GM23248 (cell line): ENCODE data around the gene RAB27B. TPM values are rescaled to one million over a fixed set of nuclear protein-coding genes. Genes with fewer than 3 reads are reported as not detected.

ENCODE experiments used
- DNase-seq: peaks from one replicate; pipeline ENCODE4 v3.0.0-alpha.2; 2015
- H2AFZ ChIP-seq: fragments of 200-600 bp; sonication (generic); 2 replicates; pipeline ENCODE4 v1.6.1; 2016; ENCODE audit warnings: antibody characterized with exemption
- H3F3A ChIP-seq: fragments of 200-600 bp; sonication (generic); 2 replicates; pipeline ENCODE4 v1.6.1; 2016; ENCODE audit warnings: mild to moderate bottlenecking, antibody characterized with exemption, mixed run types; ENCODE audit not compliant: insufficient read depth
- H3K27ac ChIP-seq: fragments of 200-600 bp; sonication (generic); 2 replicates; pipeline ENCODE4 v1.5.1; 2016; ENCODE audit warnings: mild to moderate bottlenecking
- H3K27me3 ChIP-seq: fragments of 200-600 bp; sonication (generic); replicated peaks from 2 replicates; pipeline ENCODE4 v1.6.1; 2016; ENCODE audit warnings: mild to moderate bottlenecking; ENCODE audit not compliant: insufficient read depth
- H3K36me3 ChIP-seq: fragments of 200-600 bp; sonication (generic); 2 replicates; pipeline ENCODE4 v1.6.1; 2016; ENCODE audit warnings: low read depth, mild to moderate bottlenecking
- H3K4me1 ChIP-seq: fragments of 200-600 bp; sonication (generic); 2 replicates; pipeline ENCODE4 v1.6.1; 2016; ENCODE audit warnings: mild to moderate bottlenecking; ENCODE audit not compliant: insufficient read depth
- H3K4me2 ChIP-seq: fragments of 200-600 bp; sonication (generic); one replicate; pipeline ENCODE4 v1.6.1; 2016; ENCODE audit warnings: mild to moderate bottlenecking; ENCODE audit not compliant: unreplicated experiment
- H3K4me3 ChIP-seq: fragments of 200-600 bp; sonication (generic); 2 replicates; pipeline ENCODE4 v1.5.1; 2016; ENCODE audit warnings: mild to moderate bottlenecking
- H3K79me2 ChIP-seq: fragments of 200-600 bp; sonication (generic); 2 replicates; pipeline ENCODE4 v1.6.1; 2016; ENCODE audit warnings: mild to moderate bottlenecking; ENCODE audit not compliant: insufficient read depth
- H3K9ac ChIP-seq: fragments of 200-600 bp; sonication (generic); 2 replicates; pipeline ENCODE4 v1.6.1; 2016; ENCODE audit warnings: mild to moderate bottlenecking
- H3K9me2 ChIP-seq: fragments of 200-600 bp; sonication (generic); 2 replicates; pipeline ENCODE4 v1.6.1; 2016; ENCODE audit warnings: mixed run types, mild to moderate bottlenecking, moderate library complexity; ENCODE audit not compliant: insufficient read depth
- H3K9me3 ChIP-seq: fragments of 200-600 bp; sonication (generic); one replicate; pipeline ENCODE4 v1.6.1; 2017; ENCODE audit warnings: low read depth
- H4K20me1 ChIP-seq: fragments of 200-600 bp; sonication (generic); 2 replicates; pipeline ENCODE4 v1.6.0; 2016; ENCODE audit not compliant: insufficient read depth
- EZH2 ChIP-seq: fragments of 200-600 bp; sonication (generic); IDR thresholded peaks from 2 replicates; pipeline ENCODE4 v1.6.1; 2018; ENCODE audit warnings: antibody characterized with exemption, mild to moderate bottlenecking; ENCODE audit not compliant: insufficient read depth, poor library complexity, severe bottlenecking
- EZH2phosphoT487 ChIP-seq: fragments of 200-600 bp; sonication (generic); IDR thresholded peaks from 2 replicates; pipeline ENCODE4 v1.6.1; 2018; ENCODE audit warnings: antibody characterized with exemption, moderate library complexity, mild to moderate bottlenecking, low read depth; ENCODE audit not compliant: insufficient read depth
- WGBS, 2 experiments: methylation state at CpG; one replicate each; pipeline ENCODE4 v1.1.6; 2015 to 2017; ENCODE audit warnings: low lambda C conversion rate in 2 of 2, low coverage in 1 of 2; ENCODE audit errors: missing lambda C conversion rate in 2 of 2; 5-methylcytosine and 5-hydroxymethylcytosine counted together
- in situ Hi-C: fragments of 300-500 bp; cut with MboI; formaldehyde crosslinking; loops from 2 replicates; pipeline ENCODE4 v1.15.0; 2020
- polyA plus RNA-seq: library from polyadenylated mRNA; unstranded; fragments of >200 nt; fragmentation: Nextera tagmentation; extraction: Ambion mirVana; gene quantifications from 2 replicates; pipeline ENCODE4 v1.2.1, GENCODE V29; 2016
- total RNA-seq: library from RNA; depleted of rRNA; stranded (reverse); fragments of >200 nt; shearing (Covaris generic); gene quantifications from 2 replicates; pipeline ENCODE4 v1.2.3, GENCODE V29; 2014

RAB27B gene
- total and polyA plus RNA-seq, 2 experiments from 2014 or later: 0.45 to 0.54 TPM

DNA sequence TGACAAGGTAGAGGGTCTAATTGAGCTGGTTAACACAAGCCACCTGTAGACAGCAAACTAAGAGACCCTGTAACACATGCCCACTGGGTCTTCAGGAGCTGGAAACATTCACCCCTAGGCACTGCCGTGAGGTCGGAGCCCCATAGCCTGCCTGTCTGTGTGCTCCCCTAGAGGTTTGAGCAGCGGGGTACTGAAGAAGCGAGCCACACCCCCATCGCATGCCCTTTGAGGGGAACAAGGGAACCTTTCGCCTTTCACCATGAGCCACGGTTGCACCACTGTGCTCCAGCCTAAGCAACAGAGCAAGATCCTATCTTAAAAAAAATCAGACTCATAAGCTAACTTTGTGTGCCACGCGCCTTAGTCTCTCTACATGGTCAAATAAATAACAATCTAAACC is 36.2 kb upstream of the RAB27B start:
- Histone ChIP-seq H3K27ac (no peak overlapping the region), H3K4me1 (peaks cover 12% of the 10 kb centered on the region), H3K9ac (no peak overlapping the region), H3K36me3 (no peaks in the 10 kb centered on the region), H3F3A (peaks cover 9% of the 10 kb centered on the region; the same call in 1 of the 2 replicates), H3K4me3 (no peak overlapping the region), H4K20me1 (no peaks in the 10 kb centered on the region), H3K27me3 (no peaks in the 10 kb centered on the region), H2AFZ (no peak overlapping the region), H3K79me2 (no peaks in the 10 kb centered on the region), H3K4me2 (no peak overlapping the region), H3K9me3 (no peaks in the 10 kb centered on the region), H3K9me2 (no peaks in the 10 kb centered on the region)
- DNase-seq: no peak
- no peak for TF ChIP-seq EZH2phosphoT487
- TF ChIP-seq EZH2: no peak
- in situ Hi-C loops: no loop called here
- 96 to 99% methylated on average over 9 of the region's 9 CpGs for WGBS, 2 experiments

DNA sequence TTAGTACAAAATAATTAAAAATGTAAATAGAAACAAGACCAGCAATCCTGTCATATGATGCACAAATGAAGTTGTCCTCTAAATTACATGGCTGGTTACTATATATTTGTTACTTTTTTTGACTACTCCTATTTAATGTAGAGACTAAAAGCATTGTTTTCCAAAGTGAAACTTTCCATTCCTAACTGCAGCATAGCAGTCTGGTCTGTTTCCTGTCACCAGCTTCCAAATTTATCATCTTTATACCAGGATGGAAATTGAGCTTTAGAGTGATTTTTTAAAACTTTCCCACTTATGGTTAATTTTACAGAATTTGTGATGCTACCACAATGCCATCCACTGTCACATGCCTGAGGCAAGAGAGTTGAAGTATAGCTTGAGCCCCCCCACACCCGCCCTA is 33.5 kb upstream of the RAB27B start:
- Histone ChIP-seq H2AFZ (no peak overlapping the region), H3K36me3 (no peaks in the 10 kb centered on the region), H3K4me2 (no peak overlapping the region)

DNA sequence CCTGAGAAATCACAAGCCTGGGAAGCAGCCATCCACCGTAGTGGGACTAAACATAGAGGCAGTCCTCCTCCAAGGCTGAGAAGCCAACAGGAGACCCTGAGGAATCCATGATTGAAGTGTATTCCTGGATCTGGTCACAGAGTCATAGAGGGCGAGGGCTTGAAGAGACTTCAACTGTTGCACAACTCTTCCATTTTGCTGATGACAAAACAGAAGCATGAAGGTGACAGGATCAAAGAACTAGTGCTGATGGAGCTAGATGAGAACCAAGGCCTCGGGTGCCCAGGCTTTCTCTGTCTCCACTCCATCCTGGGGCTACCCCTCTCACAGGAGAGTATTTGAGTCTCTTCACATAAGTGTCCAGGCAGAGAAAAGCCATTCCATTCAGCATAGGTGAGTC is 30.1 kb upstream of the RAB27B start:
- no peaks in the 10 kb centered on the region for H3F3A ChIP-seq

More for the DNA sequence above, 33.5 kb upstream of the RAB27B start:
- Histone ChIP-seq H3K9ac (no peak overlapping the region), H3K4me1 (no peaks in the 10 kb centered on the region), H3K27ac (no peak overlapping the region), H3K4me3 (no peak overlapping the region), H3K79me2 (no peaks in the 10 kb centered on the region), H3K27me3 (no peaks in the 10 kb centered on the region), H3K9me2 (no peaks in the 10 kb centered on the region), H3K9me3 (no peaks in the 10 kb centered on the region), H3F3A (no peaks in the 10 kb centered on the region), H4K20me1 (no peaks in the 10 kb centered on the region)
- 53 to 65% methylated on average over 1 of the region's 1 CpG for WGBS, 2 experiments
- in situ Hi-C loops: no loop called here
- DNase-seq: no peak
- TF ChIP-seq EZH2phosphoT487 (no peak), EZH2 (no peak)

DNA sequence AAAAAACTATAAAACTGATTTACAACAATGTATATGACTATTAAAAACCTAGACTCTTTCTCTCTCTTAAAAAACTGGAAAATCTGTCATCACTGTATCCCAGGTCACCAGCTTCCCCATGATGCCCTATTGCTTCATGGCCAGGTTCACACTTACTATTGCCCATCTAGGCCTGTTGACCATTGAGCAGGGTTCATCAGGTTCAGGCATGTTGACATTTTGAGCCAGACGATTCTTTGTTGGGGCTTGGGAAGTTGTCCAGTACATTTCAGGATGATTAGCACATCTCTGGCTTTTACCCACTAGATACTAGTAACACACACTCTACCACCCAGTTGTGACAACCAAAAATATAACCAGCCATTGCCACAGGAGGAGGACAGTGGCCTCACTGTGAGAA is 26.9 kb upstream of the RAB27B start:
- Histone ChIP-seq H3K36me3 (no peaks in the 10 kb centered on the region), H3F3A (peaks cover 11% of the 10 kb centered on the region), H3K79me2 (no peaks in the 10 kb centered on the region), H3K9me2 (no peaks in the 10 kb centered on the region), H3K27ac (no peak overlapping the region), H2AFZ (no peak overlapping the region), H3K27me3 (no peaks in the 10 kb centered on the region), H3K4me1 (peaks cover 14% of the 10 kb centered on the region), H3K9ac (no peak overlapping the region), H4K20me1 (no peaks in the 10 kb centered on the region), H3K9me3 (no peaks in the 10 kb centered on the region), H3K4me2 (no peak overlapping the region), H3K4me3 (no peak overlapping the region)
- TF ChIP-seq EZH2 (no peak), EZH2phosphoT487 (no peak)
- in situ Hi-C loops: no loop called here
- DNase-seq: no peak
- WGBS, 2 experiments: 55 to 67% methylated on average over 1 of the region's 1 CpG

More for the DNA sequence above, 30.1 kb upstream of the RAB27B start:
- Histone ChIP-seq H3K4me1 (no peaks in the 10 kb centered on the region), H3K9ac (no peak overlapping the region), H3K9me2 (no peaks in the 10 kb centered on the region), H3K79me2 (no peaks in the 10 kb centered on the region), H3K4me3 (no peak overlapping the region), H3K27ac (no peak overlapping the region), H3K4me2 (no peak overlapping the region), H3K36me3 (no peaks in the 10 kb centered on the region), H4K20me1 (no peaks in the 10 kb centered on the region), H2AFZ (no peak overlapping the region), H3K9me3 (no peaks in the 10 kb centered on the region), H3K27me3 (no peaks in the 10 kb centered on the region)
- DNase-seq: no peak
- in situ Hi-C loops: no loop called here
- TF ChIP-seq EZH2phosphoT487 (no peak), EZH2 (no peak)
- WGBS, 2 experiments: 79 to 82% methylated on average over 3 of the region's 3 CpGs

DNA sequence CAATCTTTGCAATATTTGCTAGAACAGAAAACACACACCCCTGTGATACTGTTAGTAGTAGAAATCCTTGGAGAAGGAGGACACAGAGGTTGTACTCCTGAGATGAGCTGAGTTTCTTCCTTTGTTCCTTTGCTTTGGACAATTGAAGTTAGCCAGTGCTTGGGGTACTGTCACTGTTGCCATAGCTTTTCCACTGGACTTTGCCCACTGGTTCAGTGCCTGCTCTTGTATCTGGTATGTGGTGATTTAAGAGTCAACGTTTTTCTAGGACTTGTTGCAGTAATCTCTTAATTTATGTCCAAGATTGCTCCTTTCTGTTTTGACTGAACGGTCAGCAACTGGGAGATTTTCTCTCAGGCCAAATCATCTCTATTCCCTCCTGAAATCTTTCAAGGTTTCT is 26.1 kb upstream of the RAB27B start:
- Histone ChIP-seq H3K9ac (no peak overlapping the region), H3K27me3 (no peaks in the 10 kb centered on the region), H3K4me3 (no peak overlapping the region), H3K4me1 (peaks cover 18% of the 10 kb centered on the region), H2AFZ (no peak overlapping the region), H4K20me1 (no peaks in the 10 kb centered on the region), H3K36me3 (no peaks in the 10 kb centered on the region), H3K27ac (no peak overlapping the region), H3K79me2 (no peaks in the 10 kb centered on the region), H3K9me2 (no peaks in the 10 kb centered on the region), H3K4me2 (no peak overlapping the region), H3K9me3 (no peaks in the 10 kb centered on the region), H3F3A (peaks cover 11% of the 10 kb centered on the region)
- DNase-seq: no peak
- WGBS, 2 experiments: 63 to 64% methylated on average over 2 of the region's 2 CpGs
- in situ Hi-C loops: no loop called here
- TF ChIP-seq EZH2phosphoT487 (no peak), EZH2 (no peak)
